ENCODE data around the gene BOC.

DNA sequence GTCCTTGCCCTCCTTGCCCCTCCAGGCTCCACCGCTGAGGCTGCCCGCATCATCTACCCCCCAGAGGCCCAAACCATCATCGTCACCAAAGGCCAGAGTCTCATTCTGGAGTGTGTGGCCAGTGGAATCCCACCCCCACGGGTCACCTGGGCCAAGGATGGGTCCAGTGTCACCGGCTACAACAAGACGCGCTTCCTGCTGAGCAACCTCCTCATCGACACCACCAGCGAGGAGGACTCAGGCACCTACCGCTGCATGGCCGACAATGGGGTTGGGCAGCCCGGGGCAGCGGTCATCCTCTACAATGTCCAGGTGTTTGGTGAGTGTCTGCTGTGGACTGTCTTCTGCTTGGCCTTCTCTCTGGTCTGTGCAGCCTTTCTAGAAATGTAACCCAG is 61.0 kb downstream of the BOC start:
- TF ChIP-seq, protein P1, sequence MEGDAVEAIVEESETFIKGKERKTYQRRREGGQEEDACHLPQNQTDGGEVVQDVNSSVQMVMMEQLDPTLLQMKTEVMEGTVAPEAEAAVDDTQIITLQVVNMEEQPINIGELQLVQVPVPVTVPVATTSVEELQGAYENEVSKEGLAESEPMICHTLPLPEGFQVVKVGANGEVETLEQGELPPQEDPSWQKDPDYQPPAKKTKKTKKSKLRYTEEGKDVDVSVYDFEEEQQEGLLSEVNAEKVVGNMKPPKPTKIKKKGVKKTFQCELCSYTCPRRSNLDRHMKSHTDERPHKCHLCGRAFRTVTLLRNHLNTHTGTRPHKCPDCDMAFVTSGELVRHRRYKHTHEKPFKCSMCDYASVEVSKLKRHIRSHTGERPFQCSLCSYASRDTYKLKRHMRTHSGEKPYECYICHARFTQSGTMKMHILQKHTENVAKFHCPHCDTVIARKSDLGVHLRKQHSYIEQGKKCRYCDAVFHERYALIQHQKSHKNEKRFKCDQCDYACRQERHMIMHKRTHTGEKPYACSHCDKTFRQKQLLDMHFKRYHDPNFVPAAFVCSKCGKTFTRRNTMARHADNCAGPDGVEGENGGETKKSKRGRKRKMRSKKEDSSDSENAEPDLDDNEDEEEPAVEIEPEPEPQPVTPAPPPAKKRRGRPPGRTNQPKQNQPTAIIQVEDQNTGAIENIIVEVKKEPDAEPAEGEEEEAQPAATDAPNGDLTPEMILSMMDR (IDR thresholded peaks at IDR 0.05): no peak
- TF ChIP-seq EP300 (IDR thresholded peaks at IDR 0.05): no peak
